Mucosa of descending colon (tissue), 3 donors: Measurements from ENCODE around the gene FBN1. TPM values are rescaled to one million over a fixed set of nuclear protein-coding genes. Genes with fewer than 3 reads are reported as not detected.

Experiments
- ATAC-seq: fragments of 200-7000 bp; cut with Tn5 transposase; one replicate; pipeline ENCODE4 v1.9.1; 2020; ENCODE audit warnings: mild to moderate bottlenecking, moderate library complexity
- DNase-seq, 3 donors: peaks; one replicate each; pipeline ENCODE4 v3.0.0-alpha.2; 2020
- H3K36me3 ChIP-seq: fragments of 200-600 bp; one replicate; pipeline ENCODE4 v1.8.0; 2021; ENCODE audit warnings: low read depth, mild to moderate bottlenecking
- H3K4me1 ChIP-seq: fragments of 200-600 bp; one replicate; pipeline ENCODE4 v1.8.0; 2021; ENCODE audit warnings: low read depth, mild to moderate bottlenecking
- H3K4me3 ChIP-seq: fragments of 200-600 bp; one replicate; pipeline ENCODE4 v1.8.0; 2021; ENCODE audit warnings: mild to moderate bottlenecking
- H3K9me3 ChIP-seq: fragments of 200-600 bp; one replicate; pipeline ENCODE4 v1.8.0; 2021; ENCODE audit warnings: mild to moderate bottlenecking
- intact Hi-C, 2 donors: fragments of 100-400 bp; cut with DNase I in 1 of 2; cut with micrococcal nuclease in 1 of 2; formaldehyde crosslinking; loops; one replicate each; pipeline versions ENCODE4 v1.11.0 to v1.11.1; 2022; cut with DNase I, micrococcal nuclease
- total RNA-seq, 3 donors: library from RNA; stranded (reverse); fragmentation: NEBNext Ultra II Directional in 2 of 3; extraction: Animal tissue kit (Norgen Biotek cat#: 25700) in 2 of 3; gene quantifications; one replicate each; pipeline versions ENCODE4 v1.2.1 to v1.2.4, GENCODE V29; 2021 to 2023
- TF ChIP-seq, protein P1 (sequence below): fragments of 200-600 bp; IDR thresholded peaks from one replicate; pipeline ENCODE4 v1.8.0; 2022; ENCODE audit warnings: antibody characterized with exemption, mild to moderate bottlenecking
- donor health status: DM: no; HTN: no; CAD: no; lungs with moderate emphysema.
- donor health status: DM: no; HTN: no; CAD: no.
- donor health status: DM: no; HTN: yes; CAD: no.

FBN1 gene
- total RNA-seq, 3 donors from 2014 or later, result 9.3 to 47.9 (median 35.9) TPM

DNA sequence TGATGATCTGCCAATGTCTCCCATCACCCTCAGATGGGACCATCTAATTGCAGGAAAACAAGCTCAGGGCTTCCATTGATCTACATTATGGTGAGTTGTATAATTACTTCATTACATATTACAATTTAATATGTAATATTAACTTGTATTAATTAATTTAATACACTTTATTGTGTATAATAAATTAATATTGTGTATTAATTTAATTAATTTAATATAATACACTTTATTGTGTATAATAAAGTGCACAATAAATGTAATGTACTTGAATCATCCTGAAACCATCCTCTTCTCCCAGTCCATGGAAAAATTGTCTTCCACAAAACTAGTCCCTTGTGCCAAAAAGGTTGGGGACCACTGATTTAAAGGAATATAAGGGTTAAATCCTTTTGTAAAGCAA, 123.4 kb downstream of the FBN1 start:
- TF ChIP-seq, protein P1, sequence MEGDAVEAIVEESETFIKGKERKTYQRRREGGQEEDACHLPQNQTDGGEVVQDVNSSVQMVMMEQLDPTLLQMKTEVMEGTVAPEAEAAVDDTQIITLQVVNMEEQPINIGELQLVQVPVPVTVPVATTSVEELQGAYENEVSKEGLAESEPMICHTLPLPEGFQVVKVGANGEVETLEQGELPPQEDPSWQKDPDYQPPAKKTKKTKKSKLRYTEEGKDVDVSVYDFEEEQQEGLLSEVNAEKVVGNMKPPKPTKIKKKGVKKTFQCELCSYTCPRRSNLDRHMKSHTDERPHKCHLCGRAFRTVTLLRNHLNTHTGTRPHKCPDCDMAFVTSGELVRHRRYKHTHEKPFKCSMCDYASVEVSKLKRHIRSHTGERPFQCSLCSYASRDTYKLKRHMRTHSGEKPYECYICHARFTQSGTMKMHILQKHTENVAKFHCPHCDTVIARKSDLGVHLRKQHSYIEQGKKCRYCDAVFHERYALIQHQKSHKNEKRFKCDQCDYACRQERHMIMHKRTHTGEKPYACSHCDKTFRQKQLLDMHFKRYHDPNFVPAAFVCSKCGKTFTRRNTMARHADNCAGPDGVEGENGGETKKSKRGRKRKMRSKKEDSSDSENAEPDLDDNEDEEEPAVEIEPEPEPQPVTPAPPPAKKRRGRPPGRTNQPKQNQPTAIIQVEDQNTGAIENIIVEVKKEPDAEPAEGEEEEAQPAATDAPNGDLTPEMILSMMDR, result no peak
- no peaks in the 10 kb centered on the region for H3K9me3 ChIP-seq
- H3K4me3 ChIP-seq, result no peak overlapping the region
- H3K36me3 ChIP-seq, result no peaks in the 10 kb centered on the region
- no peak for ATAC-seq
- no peaks in the 10 kb centered on the region for H3K4me1 ChIP-seq
- no peak for DNase-seq
- intact Hi-C loops, result no loop called here

DNA sequence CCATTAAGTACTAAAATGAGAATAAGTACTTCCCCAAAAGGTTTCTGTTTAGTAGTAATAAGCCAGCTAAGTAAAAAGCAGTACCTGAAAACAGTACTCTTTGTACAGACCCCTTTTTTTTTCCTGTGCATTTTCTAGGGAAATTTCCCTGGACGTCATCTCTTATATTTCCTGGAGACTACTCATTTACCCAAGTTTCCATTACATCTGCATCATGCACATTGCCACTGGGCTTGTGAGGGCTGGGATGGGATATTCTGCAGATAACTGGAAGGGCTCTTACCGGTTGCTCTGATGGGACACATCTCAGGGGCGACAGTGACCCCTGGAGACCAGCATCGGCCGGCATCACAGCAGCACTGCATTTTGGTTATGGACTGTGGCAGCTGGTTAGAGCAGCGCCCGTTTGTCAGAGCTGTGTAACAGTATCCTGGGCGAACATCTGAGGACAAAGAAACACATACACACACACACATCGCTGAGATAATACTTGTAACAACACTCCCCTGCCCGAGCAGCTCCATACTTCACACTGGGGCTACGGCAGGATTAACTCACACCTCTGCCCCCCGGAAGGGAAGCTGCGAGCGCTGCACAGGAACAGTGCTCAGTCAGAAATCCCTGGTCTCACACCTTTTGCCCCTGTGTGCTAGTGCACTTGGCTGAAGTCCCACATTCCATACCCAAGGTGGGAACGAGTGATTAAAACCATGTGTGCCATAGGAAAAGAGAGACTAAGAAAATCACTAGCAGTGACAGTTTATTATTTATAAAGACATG, 124.9 kb downstream of the FBN1 start:
- TF ChIP-seq, protein P1, result no peak
- no peak for DNase-seq
- H3K4me3 ChIP-seq, result no peak overlapping the region
- no peak for ATAC-seq
- no peaks in the 10 kb centered on the region for H3K36me3 ChIP-seq
- H3K4me1 ChIP-seq, result no peaks in the 10 kb centered on the region
- H3K9me3 ChIP-seq, result no peaks in the 10 kb centered on the region
- intact Hi-C loops, result no loop called here

DNA sequence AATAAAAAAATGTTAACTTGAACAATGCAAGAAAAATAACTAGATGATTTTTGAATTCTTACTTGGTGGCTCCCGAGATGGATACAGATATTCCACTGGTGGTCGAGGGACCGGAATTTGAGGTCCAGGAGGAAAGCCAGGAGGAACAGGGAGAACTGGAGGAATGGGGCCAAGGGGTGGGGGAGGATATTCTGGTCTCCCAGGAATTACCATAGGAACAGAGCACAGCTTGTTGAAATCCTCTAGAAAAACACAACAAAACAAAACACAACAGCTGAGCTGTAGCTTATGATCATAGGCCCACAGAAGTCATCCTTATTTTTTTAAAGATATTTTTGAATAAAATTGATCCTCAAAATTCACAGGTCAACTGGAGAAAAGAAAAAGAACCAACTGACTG, 129.4 kb downstream of the FBN1 start:
- H3K9me3 ChIP-seq, result no peaks in the 10 kb centered on the region
- DNase-seq (no peak), ATAC-seq (no peak)
- no peaks in the 10 kb centered on the region for H3K4me1 ChIP-seq
- TF ChIP-seq, protein P1, result no peak
- intact Hi-C loops, result no loop called here
- H3K36me3 ChIP-seq, result no peaks in the 10 kb centered on the region
- no peak overlapping the region for H3K4me3 ChIP-seq

DNA sequence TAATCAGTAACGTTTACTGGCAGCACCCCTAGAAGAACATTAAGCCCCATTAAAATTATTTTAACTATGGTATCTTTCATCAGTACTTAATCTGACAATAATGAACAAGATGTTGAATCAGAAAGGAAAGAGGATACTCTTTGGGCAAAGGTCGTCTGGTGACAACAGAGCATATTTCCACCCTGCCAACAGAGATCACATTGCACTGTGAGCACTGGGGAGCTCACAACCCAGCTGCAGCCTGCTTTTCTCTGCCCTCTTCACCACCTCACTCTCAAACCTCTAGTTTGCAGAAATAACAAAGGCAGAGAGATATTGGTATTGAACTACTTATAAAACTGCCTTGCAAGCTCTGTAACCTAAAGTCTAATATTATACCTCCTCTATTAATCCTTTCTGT, 130.0 kb downstream of the FBN1 start:
- no peak overlapping the region for H3K4me3 ChIP-seq
- TF ChIP-seq, protein P1, result no peak
- intact Hi-C loops, result no loop called here
- no peak for ATAC-seq
- H3K9me3 ChIP-seq, result no peaks in the 10 kb centered on the region
- DNase-seq, result no peak
- no peaks in the 10 kb centered on the region for H3K4me1 ChIP-seq
- H3K36me3 ChIP-seq, result no peaks in the 10 kb centered on the region

DNA sequence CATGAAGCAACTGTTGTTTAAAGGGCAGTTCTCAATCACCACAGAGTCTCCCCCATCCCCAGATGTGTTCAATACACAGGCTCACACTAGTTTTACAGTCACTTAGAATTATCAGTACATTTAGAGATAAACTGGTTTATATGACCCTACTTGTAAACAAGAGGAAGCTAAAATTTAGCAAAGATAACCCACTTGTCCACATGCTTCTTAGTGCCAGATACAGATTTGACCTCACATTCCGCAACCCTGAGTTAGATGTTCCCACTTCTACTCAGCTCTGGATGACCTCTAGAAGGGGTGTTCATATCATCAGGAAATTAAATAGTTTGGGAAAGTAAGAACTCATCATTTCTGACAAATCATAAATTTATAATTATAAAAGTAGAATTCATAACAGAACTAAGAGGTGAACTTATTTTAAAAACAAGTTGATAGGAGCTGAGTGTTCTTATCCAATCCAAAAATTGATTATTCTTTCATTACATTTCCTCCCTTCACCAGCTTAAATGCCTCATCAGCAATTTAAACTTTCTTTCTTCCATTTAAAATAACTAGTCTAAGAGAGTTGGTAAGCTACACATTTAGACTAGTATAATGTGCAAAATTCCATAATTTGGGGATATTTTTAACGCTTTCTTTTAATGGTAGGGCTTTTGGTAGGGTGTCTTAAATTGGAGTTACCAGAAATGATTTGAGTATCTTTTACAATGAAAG, 131.2 kb downstream of the FBN1 start:
- intact Hi-C loops, result no loop called here
- ATAC-seq (no peak), DNase-seq (no peak)
- no peaks in the 10 kb centered on the region for H3K4me1 ChIP-seq
- no peaks in the 10 kb centered on the region for H3K9me3 ChIP-seq
- TF ChIP-seq, protein P1, result no peak
- no peak overlapping the region for H3K4me3 ChIP-seq
- H3K36me3 ChIP-seq, result no peaks in the 10 kb centered on the region
